Fibroblast of the aortic adventitia (primary cell): ENCODE data around the gene ACADSB. TPM values are rescaled to one million over a fixed set of nuclear protein-coding genes. Genes with fewer than 3 reads are reported as not detected.
A peak's percentile ranks its signal among the peaks of the same experiment; 100 is the strongest.

Source experiments
- DNase-seq: peaks from one replicate; pipeline ENCODE4 v3.0.0-alpha.2; 2010; ENCODE audit warnings: low read depth
- H3K4me3 ChIP-seq: 2 replicates; pipeline ENCODE4 v1.5.1; 2011; ENCODE audit warnings: low read depth, mild to moderate bottlenecking, control low read depth, low read length, moderate library complexity
- CTCF ChIP-seq: IDR thresholded peaks from 2 replicates; pipeline ENCODE4 v1.5.1; 2011; ENCODE audit warnings: mild to moderate bottlenecking, low read length, control low read depth, inconsistent platforms; ENCODE audit not compliant: insufficient read depth
- total RNA-seq: library from RNA; depleted of rRNA; stranded (reverse); fragments of >200 nt; gene quantifications from 2 replicates; pipeline ENCODE4 v1.2.3, GENCODE V29; 2012; ENCODE audit warnings: low replicate concordance

The ACADSB gene
- total RNA-seq, 1 donor: 7.4 TPM

- no peak for DNase-seq
- H3K4me3 ChIP-seq: no peak overlapping the region
- TF ChIP-seq CTCF: no peak
These were observed 9.7 kb downstream of the ACADSB start for GRCh38 chr10:123018531-123018930.

GRCh38 chr10:123019264-123019663, 10.5 kb downstream of the ACADSB start:
- H3K4me3 ChIP-seq: no peak overlapping the region
- TF ChIP-seq CTCF: no peak
- DNase-seq: no peak

- H3K4me3 ChIP-seq: no peak overlapping the region
- TF ChIP-seq CTCF: no peak
These were observed 11.3 kb downstream of the ACADSB start for GRCh38 chr10:123019941-123020703.

GRCh38 chr10:123021517-123021916, 12.7 kb downstream of the ACADSB start:
- no peak overlapping the region for H3K4me3 ChIP-seq
- TF ChIP-seq CTCF: peak; percentile 34
- DNase-seq: peak; percentile 12

More at GRCh38 chr10:123019941-123020703, 11.3 kb downstream of the ACADSB start:
- no peak for DNase-seq

- no peak for DNase-seq
- H3K4me3 ChIP-seq: no peak overlapping the region
- no peak for TF ChIP-seq CTCF
These were observed 15.7 kb downstream of the ACADSB start for GRCh38 chr10:123024540-123024939.

- no peak for TF ChIP-seq CTCF
- H3K4me3 ChIP-seq: no peak overlapping the region
- no peak for DNase-seq
These were observed 17.5 kb downstream of the ACADSB start for GRCh38 chr10:123026302-123026701.

- no peak for TF ChIP-seq CTCF
- DNase-seq: peak; percentile 4
- H3K4me3 ChIP-seq: no peak overlapping the region
These were observed 19.1 kb downstream of the ACADSB start for GRCh38 chr10:123027861-123028260.
